HG02571 (cell line): Measurements from ENCODE around the gene RAB30.
A peak's percentile ranks its signal among the peaks of the same experiment; 100 is the strongest.
"Not testable (repeated sequence)": the region's sequence is repeated elsewhere in the genome, so short reads cannot be mapped to it uniquely, and the experiment has no call there.

Source experiments
- ATAC-seq: cut with Tn5 transposase; IDR thresholded peaks from one replicate; pipeline ENCODE4 v1.9.1; 2021; ENCODE audit warnings: mild to moderate bottlenecking, moderate library complexity; ENCODE audit not compliant: unreplicated experiment

RAB30 gene

DNA sequence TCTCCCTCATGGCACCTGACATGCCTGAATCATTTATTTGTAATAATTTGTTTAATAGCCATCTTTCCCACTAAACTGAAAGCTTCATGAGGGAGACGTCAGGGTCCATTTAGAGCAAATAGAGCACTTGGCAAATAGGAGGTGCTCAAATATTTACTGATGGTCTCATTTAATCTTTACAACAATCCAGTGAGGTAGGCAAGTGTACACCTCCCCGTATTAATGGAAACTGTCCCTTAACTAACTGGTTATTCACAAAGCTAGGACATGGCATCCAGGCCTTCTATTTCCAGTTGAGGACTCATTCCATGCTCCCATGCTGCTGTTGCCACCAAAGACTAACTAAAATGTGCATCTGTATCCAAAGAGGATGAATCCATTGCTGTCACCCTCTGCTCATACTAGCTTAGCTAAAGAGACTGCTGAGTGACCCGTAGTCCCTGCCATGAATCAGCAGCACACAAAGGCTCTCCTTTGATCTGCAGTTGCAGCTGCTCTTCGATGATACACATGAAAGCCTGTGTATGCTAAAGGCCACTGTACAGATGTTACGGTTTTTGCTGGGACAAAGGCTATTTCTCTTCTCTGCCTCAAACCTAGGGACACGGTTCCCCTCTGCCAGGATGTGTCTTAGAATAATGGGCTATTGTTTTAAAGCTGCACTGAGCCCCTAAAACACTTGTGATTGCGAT lies 82.6 kb downstream of the RAB30 start:
- no peak for ATAC-seq

GRCh38 chr11:82987997-82988396 lies 83.7 kb downstream of the RAB30 start:
- ATAC-seq, result no peak

- ATAC-seq, result no peak
These were observed 85.3 kb downstream of the RAB30 start for GRCh38 chr11:82986446-82986845.

- no peak for ATAC-seq
These were observed 89.8 kb downstream of the RAB30 start for GRCh38 chr11:82981852-82982251.

DNA sequence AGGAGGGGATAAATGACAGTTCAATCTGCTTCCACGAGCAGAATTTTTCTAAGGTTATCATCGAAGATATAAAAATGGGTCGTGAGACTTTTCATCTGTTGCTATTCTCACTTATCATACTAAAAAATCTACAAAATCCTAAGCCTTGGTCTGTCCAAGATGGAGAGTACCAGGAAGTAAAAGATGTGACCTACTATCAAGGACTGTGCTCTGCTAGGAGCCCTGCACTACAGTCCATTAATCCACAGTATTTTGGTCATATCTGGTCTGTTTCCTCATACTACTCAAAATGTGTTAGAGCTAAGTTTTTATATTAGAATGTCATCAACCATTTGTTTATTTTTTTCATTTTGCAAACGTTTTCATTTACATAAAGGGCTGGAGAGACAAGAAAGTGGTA lies 90.8 kb downstream of the RAB30 start:
- ATAC-seq, result no peak

DNA sequence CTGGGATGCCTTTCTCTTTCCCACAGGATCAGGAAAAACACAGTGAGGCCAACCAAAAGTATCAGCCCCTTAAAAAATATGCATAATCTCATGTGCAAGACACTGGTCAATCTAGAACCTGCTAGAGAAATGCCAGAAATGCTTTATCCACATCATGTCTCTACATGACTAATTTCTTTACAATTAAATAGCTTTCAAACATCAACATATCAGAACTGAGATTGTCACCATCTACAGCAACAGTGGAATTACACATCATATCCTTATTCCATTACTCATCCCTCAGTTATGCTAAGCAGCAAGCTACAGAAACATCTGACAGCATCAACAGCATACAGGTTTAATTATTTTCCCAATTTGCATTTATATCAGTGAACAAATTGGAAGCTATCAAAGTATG lies 91.4 kb downstream of the RAB30 start:
- ATAC-seq, result no peak

DNA sequence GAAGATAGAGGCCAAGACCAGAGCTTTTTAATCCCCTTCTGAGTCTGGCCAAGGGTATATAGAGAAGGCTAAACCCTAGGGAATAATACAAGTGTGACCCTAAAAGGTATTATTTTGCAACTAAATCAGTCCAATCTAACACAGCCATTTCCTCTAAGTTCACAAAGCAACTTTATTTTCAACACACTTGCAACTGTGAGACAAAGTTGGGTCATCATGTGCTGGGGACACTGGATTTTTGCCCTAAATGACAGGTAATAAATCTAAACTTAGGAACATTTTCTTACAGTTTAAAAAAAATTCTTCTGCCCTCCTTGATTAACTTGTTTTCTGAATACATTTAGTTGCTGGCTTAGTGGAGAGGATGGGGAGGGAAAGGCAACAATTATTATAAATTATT lies 91.9 kb downstream of the RAB30 start:
- ATAC-seq, result no peak

- ATAC-seq, result no peak
These were observed 93.1 kb downstream of the RAB30 start for GRCh38 chr11:82978422-82979099.

GRCh38 chr11:82976786-82977185 lies 94.9 kb downstream of the RAB30 start:
- ATAC-seq, result no peak

DNA sequence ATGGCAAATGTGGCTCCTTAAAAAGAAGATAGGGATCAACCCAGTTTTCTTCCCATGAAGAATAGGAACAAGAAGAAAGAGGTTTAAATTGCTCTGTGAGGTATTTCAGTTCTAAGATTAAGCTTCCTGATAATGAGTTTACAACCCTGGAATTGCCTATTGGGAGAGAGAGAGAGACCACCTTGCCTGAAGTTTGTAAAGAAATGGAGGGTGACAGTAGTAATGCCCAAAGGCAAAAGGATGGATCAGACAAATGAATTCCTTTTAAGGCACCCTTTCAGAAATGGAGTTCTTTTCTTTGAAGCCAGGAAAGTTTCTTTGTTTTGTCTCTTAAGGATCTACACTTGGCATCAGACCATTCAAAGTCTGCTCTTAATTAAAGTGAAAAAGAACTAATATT lies 95.8 kb downstream of the RAB30 start:
- no peak for ATAC-seq

DNA sequence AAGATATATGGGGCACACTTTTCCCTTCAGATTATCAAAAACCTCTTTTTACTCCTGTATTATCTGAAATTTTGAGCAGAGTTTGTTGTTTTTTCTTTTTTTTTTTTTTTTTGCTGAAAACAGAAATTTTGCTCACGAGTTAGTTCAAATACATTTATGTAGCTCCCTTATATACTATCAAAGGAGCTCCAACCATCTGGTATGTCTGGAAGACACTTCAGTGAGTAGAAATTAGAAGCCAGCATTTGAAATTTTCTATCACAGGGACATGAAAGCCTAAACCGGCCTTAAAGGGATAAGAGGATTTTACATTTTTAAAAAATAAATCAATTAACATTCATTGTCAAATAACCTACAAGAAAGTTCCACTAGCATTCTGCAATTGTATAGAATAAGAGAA lies 96.8 kb downstream of the RAB30 start:
- no peak for ATAC-seq

DNA sequence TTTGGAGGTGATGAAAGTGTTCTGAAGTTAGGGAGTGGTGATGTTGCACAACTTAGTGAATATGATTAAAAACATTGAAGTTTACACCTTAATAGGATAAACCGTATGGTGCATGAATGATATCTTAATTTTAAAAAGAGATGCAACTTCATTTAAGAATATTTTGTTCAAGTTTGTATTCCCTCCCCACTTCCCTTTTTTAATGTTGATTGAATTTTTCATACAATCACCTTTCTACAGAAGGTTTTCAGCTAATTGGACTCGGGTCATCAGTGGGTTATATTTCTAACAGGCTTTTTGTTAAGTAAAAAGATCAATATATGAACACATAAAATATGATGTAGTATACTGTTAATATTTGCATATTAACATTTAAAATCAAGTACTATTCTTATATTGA lies 97.6 kb downstream of the RAB30 start:
- no peak for ATAC-seq

DNA sequence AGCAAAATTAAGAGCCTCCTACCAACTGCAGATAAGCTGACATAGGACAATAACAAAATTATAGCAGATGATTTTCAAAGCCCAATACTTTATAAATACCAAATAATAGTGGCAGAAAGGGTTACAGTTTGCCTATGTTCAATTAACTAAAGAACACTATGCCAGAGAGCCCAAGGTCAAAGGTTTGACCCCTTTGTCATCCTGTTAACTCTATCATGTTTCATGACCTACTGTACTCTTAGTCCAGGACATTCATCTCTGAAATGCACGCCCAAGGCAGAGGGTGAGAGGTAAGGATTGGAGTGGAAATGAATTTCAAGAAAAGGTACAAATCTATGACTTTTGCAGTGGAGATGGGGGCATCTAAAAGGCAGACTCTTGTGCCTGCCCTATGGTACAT lies 99.6 kb downstream of the RAB30 start:
- ATAC-seq, result no peak

DNA sequence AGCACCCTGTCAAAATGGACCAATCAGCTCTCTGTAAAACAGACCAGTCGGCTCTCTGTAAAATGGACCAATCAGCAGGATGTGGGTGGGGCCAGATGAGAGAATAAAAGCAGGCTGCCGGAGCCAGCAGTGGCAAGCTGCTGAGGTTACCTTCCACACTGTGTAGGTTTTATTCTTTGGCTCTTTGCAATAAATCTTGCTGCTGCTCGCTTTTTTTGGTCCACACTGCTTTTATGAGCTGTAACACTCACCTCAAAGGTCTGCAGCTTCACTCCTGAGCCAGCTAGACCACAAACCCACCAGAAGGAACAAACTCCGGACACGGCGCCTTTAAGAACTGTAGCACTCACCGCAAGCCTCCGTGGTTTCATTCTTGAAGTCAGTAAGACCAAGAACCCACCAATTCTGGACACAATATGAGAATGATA lies 100.2 kb downstream of the RAB30 start:
- ATAC-seq, result peak; percentile 42

DNA sequence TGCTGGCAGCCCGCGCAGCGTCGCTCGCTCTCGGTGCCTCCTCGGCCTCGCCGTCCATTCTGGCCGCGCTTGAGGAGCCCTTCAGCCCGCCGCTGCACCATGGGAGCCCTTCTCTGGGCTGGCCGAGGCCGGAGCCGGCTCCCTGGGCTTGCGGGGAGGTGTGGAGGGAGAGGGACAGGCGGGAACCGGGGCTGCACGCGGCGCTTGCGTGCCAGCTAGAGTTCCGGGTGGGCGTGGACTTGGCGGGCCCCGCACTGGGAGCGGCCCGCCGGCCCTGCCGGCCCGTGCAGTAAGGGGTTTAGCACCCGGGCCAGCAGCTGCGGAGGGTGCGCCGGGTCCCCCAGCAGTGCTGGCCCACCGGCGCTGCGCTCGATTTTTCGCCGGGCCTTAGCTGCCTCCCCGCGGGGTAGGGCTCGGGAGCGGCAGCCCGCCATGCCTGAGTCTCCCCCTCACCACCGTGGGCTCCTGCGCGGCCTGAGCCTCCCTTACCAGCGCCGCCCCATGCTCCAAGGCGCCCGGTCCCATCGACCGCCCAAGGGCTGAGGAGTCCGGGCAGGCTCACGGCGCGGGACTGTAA lies 101.1 kb downstream of the RAB30 start:
- ATAC-seq, result not testable (repeated sequence)

DNA sequence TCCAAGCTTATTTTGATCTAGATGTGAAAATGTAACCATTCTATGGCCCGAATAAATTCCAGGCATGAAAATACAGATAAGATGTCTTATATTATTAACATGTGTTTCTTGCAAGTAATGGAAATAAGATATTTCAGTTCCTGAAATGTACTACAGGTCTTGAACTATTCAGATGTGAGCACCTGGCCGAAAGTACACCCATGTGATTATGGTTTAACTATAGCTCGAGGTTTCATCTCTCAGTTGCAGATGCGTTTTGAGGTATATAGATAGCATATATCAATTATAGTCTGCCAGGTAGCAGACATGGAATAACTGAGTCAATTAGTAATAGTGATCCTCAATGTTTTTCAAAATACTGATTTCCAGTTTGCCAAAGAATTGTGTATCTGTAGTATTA lies 101.9 kb downstream of the RAB30 start:
- peak; percentile 93 for ATAC-seq

- ATAC-seq, result no peak
These were observed 104.3 kb downstream of the RAB30 start for GRCh38 chr11:82967381-82967780.

GRCh38 chr11:82962021-82962420 lies 109.7 kb downstream of the RAB30 start:
- ATAC-seq, result not testable (repeated sequence)

DNA sequence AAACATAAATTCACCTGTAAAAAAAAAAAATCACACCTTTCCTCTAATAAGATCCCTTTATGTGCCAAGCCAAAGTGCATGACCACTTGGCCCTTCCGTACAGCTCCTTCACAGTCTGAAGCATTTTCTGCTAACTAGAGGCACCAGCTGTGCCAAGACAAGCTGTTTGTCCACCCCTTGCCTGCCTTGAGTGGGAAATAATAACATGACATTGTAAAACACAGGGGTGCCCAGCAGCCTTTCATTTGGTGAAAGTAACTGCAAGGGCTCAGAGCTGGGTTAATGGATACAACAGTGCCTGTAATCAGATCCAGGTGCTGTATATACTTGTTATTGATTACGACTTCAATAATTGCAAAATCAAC lies 110.9 kb downstream of the RAB30 start:
- no peak for ATAC-seq

DNA sequence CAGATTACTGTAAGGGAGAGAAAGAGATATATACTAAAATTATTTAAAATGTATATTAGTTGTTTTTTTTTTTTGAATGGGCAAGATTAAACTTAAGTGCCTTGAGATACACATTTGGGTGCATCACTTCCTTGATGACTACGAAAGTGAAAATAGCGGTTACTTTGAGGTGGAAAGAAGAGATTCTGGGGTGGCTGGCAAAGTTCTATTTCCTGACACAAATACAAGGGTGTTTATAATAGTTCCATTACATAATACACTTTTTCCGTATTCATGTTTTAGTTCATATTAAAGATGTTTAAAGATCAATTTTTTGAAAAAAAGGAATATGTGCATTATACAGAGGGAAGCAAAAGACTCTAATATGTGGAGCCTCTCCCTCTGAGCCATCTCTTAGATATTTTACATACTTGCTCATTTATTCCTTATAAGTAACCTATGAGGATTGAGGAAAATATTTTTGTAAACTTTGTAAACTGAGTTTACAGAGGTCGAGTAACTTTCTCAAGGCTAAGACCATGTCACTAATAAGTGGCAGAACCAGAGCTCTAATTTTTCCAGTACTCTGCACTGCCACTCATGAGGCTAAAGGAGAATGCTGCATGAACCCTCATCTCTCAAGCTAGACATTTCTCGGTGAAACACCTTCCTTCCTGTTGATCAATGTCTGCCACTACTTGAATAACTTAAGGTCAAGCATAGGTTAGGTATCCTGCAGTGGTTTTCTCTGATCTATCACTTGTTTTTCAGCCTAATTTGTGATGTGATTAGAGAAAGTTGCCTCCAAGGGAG lies 111.5 kb downstream of the RAB30 start:
- peak; percentile 92 for ATAC-seq

DNA sequence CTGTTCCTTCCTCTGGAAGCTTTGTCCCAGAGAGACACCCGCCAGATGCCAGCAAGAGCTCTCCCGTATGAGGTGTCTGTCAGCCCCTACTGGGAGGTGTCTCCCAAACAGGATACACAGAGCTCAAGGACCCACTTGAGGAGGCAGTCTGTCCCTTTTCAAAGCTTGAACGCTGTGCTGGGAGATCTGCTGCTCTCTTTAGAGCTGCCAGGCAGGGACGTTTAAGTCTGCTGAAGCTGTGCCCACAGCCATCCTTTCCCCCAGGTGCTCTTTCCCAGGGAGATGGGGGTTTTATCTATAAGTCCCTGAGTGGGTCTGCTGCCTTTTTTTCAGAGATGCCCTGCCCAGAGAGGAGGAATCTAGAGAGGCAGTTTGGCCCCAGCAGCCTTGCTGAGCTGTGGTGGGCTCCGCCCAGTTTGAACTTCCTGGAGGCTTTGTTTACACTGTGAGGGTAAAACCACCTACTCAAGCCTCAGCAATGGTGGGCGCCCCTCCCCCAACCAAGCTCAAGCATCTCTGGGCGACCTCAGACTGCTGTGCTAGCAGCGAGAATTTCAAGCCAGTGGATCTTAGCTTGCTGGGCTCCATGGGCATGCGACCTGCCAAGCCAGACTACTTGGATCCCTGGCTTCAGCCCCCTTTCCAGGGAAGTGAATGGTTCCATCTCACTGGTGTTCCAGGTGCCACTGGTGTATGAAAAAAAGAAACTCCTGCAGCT lies 115.8 kb downstream of the RAB30 start:
- ATAC-seq, result not testable (repeated sequence)
